Ovary (tissue), 3 donors: ENCODE data around the gene IST1.

Experiments
- CTCF ChIP-seq, 3 donors: fragments of 450-650 bp in 2 of 3; fragments of 200-600 bp in 1 of 3; IDR thresholded peaks; one replicate each; pipeline versions ENCODE4 v1.5.1 to v1.8.0; 2016 to 2022; ENCODE audit warnings: antibody characterized with exemption in 3 of 3, mild to moderate bottlenecking in 1 of 3
- EP300 ChIP-seq: sonication (generic); formaldehyde crosslinking; IDR thresholded peaks from one replicate; pipeline ENCODE4 v1.6.1; 2017; ENCODE audit warnings: antibody characterized with exemption
- POLR2A ChIP-seq: fragments of 450-650 bp; IDR thresholded peaks from one replicate; pipeline ENCODE4 v1.6.1; 2017; ENCODE audit warnings: antibody characterized with exemption, mild to moderate bottlenecking, moderate library complexity
- donor health status: DM: no; HTN: no; CAD: no.

DNA sequence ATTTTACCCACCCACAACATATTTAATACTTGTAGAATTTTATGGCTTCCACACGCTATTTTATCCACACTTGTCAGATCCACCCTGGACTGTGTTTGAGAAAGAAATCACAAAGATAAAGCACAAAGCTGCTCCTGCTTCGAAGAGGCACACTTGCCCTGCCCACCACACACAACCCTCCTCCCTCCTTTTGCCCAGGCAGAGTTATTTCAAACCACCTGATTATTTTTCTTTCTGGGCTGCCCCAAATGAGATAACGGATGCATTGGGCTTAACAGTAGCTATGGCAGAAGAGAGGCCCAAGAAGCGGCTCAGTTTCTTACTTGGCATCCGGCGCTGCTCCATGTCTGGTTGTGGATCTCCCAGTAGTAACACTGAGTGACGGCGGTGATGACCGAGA lies 77.7 kb downstream of the IST1 start:
- no peak for TF ChIP-seq CTCF (IDR thresholded peaks at IDR 0.05)
- TF ChIP-seq POLR2A = no peak
- no peak for TF ChIP-seq EP300
